OCI-LY3 (cell line): ENCODE data around the gene RAB35.

Experiments used
- EZH2phosphoT487 ChIP-seq: fragments of 200-600 bp; shearing (Covaris generic); IDR thresholded peaks from 2 replicates; pipeline ENCODE4 v1.6.1; 2018; ENCODE audit warnings: antibody characterized with exemption, mixed run types, low read depth
- TF ChIP-seq, protein P1 (sequence below): fragments of 200-600, 300-600 bp; sonication (generic); IDR thresholded peaks from 2 replicates; pipeline ENCODE4 v1.5.1; 2014; ENCODE audit warnings: antibody characterized with exemption, low read length, low read depth

DNA sequence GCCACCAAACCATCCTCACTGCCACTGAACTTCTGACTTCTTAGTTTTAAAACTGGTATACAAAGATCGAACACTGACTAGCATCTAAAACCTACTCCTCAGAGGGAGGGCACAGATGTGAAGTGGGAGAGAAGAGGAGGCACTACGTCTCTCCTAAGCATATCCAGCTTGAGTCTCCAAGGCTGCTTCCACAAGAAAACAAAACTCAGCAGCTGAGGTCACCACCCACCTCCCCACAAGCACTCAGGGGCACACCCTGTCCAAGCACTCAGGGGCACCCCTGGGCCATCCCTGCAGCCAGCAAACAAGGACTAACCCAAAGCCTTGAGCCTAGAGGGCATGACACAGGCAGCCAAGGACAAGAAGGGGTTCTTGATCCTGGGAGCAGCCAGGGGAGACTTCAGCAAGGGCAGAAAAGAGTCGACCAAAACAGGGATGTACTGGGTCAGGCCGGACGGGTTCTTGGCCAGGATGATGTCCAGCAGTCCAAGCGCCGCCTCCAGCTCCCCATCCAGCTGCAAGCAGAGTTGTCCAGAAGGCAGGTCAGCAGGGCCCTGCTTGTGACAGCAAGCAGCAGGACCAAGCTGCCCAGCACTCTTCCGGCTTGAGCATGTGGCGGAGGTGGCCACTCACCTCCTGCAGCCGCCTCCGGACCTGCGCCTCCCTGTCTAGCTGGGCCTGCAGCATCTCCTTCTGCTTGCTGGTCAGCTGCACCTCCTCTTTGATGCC lies 43.1 kb upstream of the RAB35 start:
- TF ChIP-seq, protein P1, sequence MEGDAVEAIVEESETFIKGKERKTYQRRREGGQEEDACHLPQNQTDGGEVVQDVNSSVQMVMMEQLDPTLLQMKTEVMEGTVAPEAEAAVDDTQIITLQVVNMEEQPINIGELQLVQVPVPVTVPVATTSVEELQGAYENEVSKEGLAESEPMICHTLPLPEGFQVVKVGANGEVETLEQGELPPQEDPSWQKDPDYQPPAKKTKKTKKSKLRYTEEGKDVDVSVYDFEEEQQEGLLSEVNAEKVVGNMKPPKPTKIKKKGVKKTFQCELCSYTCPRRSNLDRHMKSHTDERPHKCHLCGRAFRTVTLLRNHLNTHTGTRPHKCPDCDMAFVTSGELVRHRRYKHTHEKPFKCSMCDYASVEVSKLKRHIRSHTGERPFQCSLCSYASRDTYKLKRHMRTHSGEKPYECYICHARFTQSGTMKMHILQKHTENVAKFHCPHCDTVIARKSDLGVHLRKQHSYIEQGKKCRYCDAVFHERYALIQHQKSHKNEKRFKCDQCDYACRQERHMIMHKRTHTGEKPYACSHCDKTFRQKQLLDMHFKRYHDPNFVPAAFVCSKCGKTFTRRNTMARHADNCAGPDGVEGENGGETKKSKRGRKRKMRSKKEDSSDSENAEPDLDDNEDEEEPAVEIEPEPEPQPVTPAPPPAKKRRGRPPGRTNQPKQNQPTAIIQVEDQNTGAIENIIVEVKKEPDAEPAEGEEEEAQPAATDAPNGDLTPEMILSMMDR: no peak
- TF ChIP-seq EZH2phosphoT487: no peak
